HT1080 (cell line): ENCODE measurements around the gene YJEFN3. TPM values are rescaled to one million over a fixed set of nuclear protein-coding genes. Genes with fewer than 3 reads are reported as not detected.

Experiments
- DNase-seq: peaks from one replicate; pipeline ENCODE4 v3.0.0-alpha.2; 2015; ENCODE audit warnings: low read depth
- total RNA-seq: library from RNA; depleted of rRNA; stranded (reverse); fragments of >200 nt; shearing (Covaris generic); gene quantifications from 2 replicates; pipeline ENCODE4 v1.2.3, GENCODE V29; 2014

Gene YJEFN3
- total RNA-seq, 1 experiment from 2014 or later: 1.6 TPM

DNA sequence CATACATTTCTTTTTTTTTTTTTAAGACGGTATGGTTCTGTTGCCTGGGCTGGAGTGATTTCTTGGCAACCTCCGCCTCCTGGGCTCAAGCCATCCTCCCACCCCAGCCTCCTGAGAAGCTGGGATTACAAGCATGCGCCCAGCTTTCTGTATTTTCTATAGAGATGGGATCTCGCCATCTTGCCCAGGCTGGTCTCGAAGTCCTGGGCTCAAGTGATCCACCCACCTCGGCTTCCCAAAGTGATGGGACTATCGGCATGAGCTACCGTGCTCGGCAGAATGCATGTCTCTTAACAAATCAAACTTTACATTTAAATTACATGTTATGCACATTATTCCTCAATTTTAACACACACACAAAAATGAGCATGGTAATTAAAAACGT is 11.5 kb upstream of the YJEFN3 start:
- no peak for DNase-seq

DNA sequence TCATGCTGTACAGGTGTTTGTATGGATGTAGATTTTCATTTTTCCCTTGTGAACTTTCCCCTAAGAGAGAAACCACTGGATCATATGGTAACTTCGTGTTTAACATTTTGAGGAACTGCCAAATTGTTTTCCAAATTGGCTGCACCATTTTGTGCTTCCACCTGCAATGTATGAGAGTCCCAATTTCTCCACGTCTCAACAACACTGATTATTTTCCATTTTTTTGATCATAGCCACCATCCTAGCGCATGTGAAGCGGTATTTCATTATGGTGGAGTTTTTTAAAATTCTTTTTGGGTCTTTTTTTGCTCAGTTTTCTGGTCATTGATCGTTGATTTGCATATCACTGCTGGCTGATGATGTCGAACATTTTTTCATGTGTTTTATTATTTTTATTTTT is 7.7 kb upstream of the YJEFN3 start:
- DNase-seq: no peak

- no peak for DNase-seq
Observed at GRCh38 chr19:19523177-19523576, 5.5 kb upstream of the YJEFN3 start.

DNA sequence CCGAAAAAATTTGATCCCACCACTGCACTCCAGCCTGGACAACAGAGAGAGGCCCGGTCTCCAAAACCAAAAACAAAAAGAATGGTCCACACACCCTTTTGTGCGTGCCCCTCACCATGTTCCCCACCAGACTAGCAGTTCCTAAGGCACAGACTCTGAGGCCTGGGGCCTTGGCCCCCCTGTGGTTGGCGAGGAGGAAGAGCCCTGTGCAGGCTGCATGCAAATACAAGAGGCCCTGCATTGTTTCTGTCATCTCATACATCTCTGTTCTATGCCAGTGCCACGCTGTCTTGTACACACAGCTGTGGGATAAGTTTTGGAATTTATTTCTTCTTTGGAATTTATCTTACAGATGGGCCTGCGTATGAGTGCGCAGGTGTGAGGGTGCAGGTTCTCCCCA is 4.7 kb upstream of the YJEFN3 start:
- no peak for DNase-seq

GRCh38 chr19:19525611-19526380 is 2.9 kb upstream of the YJEFN3 start:
- no peak for DNase-seq

- DNase-seq: no peak
Observed at GRCh38 chr19:19526581-19527370, 1.9 kb upstream of the YJEFN3 start.

DNA sequence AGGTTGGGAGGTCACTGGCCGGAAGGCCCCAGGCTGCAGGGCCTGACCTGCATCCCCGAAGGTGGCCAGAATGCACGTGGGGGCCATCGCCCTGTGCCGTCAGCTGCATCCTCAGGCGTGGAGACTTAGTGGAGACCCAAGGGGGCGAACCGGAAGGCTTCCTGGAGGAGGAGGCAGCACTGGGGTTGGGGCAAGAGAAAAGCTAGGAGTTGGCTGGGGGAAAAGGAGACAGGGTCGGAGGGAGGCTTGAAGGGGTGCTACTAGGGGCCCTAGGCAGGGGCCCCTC is 1.4 kb upstream of the YJEFN3 start:
- no peak for DNase-seq

- DNase-seq: no peak
Observed at GRCh38 chr19:19527674-19528625, 761 bp upstream of the YJEFN3 start.

GRCh38 chr19:19529783-19530422 is 1.2 kb downstream of the YJEFN3 start:
- DNase-seq: no peak

GRCh38 chr19:19530423-19530804 is 1.7 kb downstream of the YJEFN3 start:
- DNase-seq: no peak

GRCh38 chr19:19530889-19531288 is 2.2 kb downstream of the YJEFN3 start:
- DNase-seq: no peak

DNA sequence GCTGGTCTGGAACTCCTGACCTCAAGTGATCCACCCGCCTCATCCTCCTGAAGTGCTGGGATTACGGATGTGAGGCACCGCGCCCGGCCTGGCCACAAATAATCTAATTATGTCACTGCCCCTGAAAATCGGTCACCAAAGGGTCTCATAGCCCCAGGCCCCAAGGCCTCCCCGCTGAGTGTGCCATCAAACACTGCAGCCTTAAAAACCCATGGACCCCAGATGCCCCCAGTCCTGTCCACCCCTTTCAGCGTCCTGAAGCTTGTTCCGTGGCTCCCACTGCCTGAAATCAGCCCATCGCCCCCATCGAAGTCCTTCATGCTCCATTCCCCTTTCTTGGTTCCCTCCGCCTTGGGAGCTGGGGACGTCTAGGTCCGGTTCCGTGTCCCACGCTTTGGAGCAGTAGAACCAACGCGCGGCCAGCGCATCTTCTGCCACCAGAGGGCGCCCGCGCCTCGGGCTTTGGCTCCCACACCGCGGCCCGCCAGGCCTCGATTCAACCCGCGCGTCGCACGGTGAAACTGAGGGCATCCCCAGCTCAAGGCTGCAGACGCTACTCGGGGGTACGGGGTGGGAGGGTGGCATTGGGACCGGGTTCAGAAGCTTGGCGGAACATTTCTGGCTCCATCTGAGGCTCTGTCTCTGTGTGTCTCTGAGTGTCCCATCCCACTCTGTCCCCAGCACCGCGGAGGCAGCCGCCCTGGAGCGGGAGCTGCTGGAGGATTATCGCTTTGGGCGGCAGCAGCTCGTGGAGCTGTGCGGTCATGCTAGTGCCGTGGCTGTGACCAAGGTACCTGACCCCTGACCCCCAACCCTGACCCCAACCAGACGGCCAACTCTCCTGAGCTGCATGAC is 3.5 kb downstream of the YJEFN3 start:
- DNase-seq: peak; percentile 27

GRCh38 chr19:19532806-19533701 is 4.3 kb downstream of the YJEFN3 start:
- DNase-seq: no peak

GRCh38 chr19:19533841-19534240 is 5.1 kb downstream of the YJEFN3 start:
- no peak for DNase-seq

GRCh38 chr19:19534556-19535265 is 6.0 kb downstream of the YJEFN3 start:
- DNase-seq: no peak

GRCh38 chr19:19535311-19536191 is 6.8 kb downstream of the YJEFN3 start:
- DNase-seq: no peak
